Right kidney (tissue), 9 donors: ENCODE results near the gene ZNF439.
A peak's percentile ranks its signal among the peaks of the same experiment; 100 is the strongest.
"Not testable (repeated sequence)": the region's sequence is repeated elsewhere in the genome, so short reads cannot be mapped to it uniquely, and the experiment has no call there.

Experiments used
- DNase-seq: peaks from one replicate; pipeline ENCODE4 v3.0.0-alpha.2; 2016
- long read RNA-seq, 8 donors: transcript quantifications; one replicate each; lab custom pipeline, GENCODE V29; 2026

Gene ZNF439
- long read RNA-seq, donor 1, partial matches to known transcripts: 0 of 4 reads
- long read RNA-seq, donor 1, other reads (novel, unspliced or antisense): 0 of 4 reads
- long read RNA-seq, donor 2: 0 reads
- long read RNA-seq, donor 3, partial matches to known transcripts: 0 of 2 reads
- long read RNA-seq, donor 3, other reads (novel, unspliced or antisense): 0 of 2 reads
- long read RNA-seq, donor 4, partial matches to known transcripts: 0 of 3 reads
- long read RNA-seq, donor 4, other reads (novel, unspliced or antisense): 0 of 3 reads
- long read RNA-seq, donor 5: 0 reads
- long read RNA-seq, donor 6, partial matches to known transcripts: 0 of 2 reads
- long read RNA-seq, donor 6, other reads (novel, unspliced or antisense): 0 of 2 reads
- long read RNA-seq, donor 7: 0 reads
- long read RNA-seq, donor 8, partial matches to known transcripts: 0 of 2 reads
- long read RNA-seq, donor 8, other reads (novel, unspliced or antisense): 0 of 2 reads

- DNase-seq: peak; percentile 91
These were observed at the start of gene ZNF439 for GRCh38 chr19:11848594-11849469. TSS of gene ZNF439 (plus strand) at chr19:11848726. CDS start at chr19:11848868, 142 bp downstream.

GRCh38 chr19:11806354-11807098 lies 42.0 kb upstream of the ZNF439 start:
- no peak for DNase-seq

- DNase-seq: no peak
These were observed 41.5 kb upstream of the ZNF439 start for GRCh38 chr19:11807099-11807380.

DNA sequence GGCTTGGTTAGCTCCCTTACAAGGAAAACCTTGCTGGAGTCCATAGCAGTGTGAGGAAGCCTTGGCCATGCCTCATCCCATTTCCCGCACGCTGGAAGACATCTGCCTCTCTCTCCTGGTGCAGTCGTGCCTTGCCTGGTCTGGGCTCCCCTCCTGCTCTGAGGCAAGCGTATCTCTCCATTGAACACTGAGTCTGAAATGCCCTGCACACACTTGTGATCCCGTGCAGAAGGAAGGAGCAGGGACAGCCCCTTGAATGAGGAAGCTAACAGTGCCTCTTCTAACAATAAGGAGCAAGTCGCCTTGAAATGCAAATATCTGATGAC lies 34.9 kb upstream of the ZNF439 start:
- DNase-seq: no peak

DNA sequence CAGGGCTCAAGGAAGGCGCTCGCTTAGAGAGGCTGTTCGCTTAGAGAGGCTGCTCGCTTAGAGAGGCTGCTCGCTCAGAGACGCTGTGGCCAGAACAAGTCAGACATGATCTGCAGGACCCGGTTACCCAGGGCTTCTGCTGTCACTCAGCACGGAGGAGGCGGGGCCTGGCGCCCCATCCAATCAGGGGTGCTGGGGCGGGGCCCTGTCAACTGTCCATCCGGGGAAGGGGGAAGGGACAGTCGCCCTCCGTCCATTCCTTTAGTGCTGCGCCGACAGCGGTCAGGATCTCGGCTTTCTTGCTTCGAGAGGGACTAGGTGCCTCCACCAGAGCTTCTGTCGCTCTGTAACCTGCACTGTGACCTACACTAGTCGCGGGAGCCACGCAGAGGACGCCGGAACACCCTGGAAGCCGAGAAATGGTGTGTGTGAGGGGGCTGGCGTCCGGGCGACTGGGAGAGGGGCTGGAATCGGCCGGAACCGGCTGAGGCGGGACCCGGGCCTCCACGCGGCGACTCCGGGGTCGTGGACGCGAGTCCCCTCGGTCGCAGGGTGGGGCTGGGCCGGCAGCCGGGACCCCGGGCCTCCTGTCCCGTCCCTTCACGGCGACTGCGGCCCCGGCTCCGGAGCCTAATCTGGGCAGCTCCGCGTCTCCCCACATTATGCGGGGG lies 34.4 kb upstream of the ZNF439 start, which contains the start of gene ZNF440:
ZNF440 (plus strand) TSS at position 245 of the 671 bp plus-strand sequence; CDS start at position 420, 175 bp downstream.
- DNase-seq: peak; percentile 93

DNA sequence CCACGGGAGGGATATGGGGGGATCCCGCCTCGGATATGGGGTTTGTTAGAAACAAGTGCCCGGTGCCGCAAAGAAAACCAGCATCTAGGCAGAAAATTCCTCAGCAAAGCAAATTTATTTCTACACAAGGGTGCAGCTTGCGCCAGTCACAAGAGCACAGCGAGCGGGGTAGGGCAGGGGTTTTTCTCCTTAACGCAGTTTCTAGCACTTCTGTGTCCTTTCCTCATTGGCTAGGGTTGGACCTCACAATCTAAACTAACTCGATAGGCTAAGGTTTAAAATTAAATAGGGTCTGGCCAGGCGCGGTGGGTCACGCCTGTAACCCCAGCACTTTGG lies 33.9 kb upstream of the ZNF439 start:
- DNase-seq: no peak

GRCh38 chr19:11821474-11822109 lies 26.9 kb upstream of the ZNF439 start:
- DNase-seq: no peak

GRCh38 chr19:11828957-11829876 lies 19.3 kb upstream of the ZNF439 start:
- DNase-seq: not testable (repeated sequence)

- DNase-seq: no peak
These were observed 16.1 kb upstream of the ZNF439 start for GRCh38 chr19:11832253-11832912.

- no peak for DNase-seq
These were observed 15.0 kb upstream of the ZNF439 start for GRCh38 chr19:11833541-11833940.

GRCh38 chr19:11835626-11836066 lies 12.9 kb upstream of the ZNF439 start:
- DNase-seq: not testable (repeated sequence)

DNA sequence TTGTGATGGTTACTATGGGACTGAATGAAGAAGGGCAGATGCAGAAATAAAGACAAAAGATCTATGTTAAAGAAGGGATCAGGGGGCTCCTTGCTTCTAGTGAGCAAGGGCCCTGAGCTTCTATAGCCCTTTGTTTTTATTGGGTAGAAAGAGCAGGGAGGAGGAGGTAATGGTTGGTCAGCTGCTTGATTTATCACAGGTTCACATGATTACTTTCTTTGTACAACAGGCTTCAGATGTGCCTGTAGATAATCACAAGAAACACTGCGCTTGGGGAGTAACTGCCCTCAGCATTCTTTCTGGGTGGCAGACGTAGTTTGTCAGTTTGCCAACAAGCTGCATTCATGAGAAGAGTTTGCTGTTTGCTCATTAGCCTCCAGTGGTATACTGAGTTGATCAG lies 4.8 kb upstream of the ZNF439 start:
- DNase-seq: peak; percentile 21

- DNase-seq: not testable (repeated sequence)
These were observed 911 bp upstream of the ZNF439 start for GRCh38 chr19:11847615-11848014.

DNA sequence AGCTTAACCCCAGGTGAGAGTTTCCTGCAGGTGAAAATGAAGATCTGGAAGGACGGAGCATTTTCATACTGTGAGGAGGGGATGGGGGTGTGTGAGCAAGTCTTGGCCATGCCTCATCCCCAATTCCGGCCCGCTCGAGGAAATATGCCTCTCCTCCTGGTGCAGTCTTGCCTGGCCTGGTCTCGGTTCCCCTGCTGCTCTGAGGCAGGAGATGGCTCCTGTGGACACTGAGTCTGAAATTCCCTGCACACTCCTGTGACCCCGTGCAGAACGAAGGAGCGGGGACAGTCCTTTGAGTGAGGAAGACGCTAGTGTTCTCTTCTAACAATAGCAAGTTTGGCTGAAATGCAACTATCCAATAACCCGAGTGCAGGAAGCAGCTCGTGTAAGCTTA lies 329 bp upstream of the ZNF439 start:
- no peak for DNase-seq

DNA sequence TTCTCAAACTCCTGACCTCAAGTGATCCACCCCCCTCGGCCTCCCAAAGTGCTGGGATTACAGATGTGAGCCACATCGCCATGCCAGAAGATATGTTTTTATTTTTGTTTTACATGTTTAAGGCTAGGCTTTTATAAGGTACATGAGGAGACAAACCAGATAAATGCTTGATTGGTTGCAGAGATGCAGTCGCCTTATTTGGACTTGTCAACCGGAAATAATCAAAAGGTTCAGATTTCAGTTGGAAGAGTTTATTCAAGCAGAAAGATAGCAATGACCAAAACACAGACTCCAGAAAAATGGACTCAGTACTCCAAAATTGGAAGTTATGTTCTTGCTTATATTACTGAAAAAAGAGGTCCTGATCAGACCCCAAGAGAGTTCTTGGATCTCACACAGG lies 1.8 kb downstream of the ZNF439 start:
- DNase-seq: not testable (repeated sequence)

- DNase-seq: no peak
These were observed 4.8 kb downstream of the ZNF439 start for GRCh38 chr19:11853358-11853757.

DNA sequence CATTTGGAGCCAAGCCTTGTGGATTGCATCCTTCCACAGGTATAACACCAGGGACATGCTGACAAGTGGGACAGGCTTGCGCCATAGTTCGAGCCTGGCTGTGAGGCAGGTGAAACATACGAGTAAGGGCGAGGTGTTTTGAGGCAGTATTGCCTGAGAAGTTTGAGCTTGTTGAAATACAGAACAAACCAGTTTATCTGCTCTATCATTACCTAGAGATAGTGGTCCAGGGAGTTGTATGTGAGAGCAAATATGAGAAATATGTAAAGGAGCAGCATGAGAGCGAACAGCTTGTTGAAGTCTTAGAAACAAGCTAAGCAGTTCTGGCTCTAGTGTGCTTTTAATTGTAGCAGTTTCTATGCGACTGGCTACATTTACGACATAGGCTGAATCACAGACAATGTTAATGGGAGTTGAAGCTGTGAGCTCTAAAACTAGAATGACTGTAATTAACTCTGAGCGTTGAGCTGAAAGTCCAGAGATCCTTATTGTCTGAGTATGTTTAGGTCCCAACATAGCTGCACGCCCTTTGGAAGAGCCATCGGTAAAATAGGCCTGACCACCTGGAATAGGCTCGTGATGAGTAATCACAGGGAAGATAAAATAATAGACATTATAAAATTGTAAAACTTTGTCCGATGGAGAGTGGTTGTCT lies 8.2 kb downstream of the ZNF439 start:
- DNase-seq: no peak

- no peak for DNase-seq
These were observed 12.2 kb downstream of the ZNF439 start for GRCh38 chr19:11860721-11861120.

DNA sequence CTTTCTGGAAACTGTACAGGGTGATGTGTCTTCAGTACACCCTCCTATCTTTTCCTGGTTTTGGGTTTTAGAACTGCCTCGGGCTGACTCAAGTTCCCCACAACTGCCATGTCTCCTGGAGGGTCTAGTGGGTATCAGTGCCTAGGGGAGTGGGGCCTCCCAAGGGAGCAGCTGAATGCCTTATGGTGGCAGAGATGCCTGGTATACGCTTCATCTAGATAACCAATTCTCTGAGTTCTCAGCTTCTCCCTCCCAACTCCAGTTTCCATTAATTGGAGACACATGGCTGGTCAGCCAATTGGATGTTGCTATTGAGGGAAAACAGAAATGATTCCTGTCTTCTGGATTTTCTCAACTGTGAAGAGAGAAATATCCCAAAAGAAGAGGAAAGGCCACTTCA lies 12.8 kb downstream of the ZNF439 start:
- no peak for DNase-seq
